Mesendoderm (in vitro differentiated cells): ENCODE results near the gene LAMB1.

Experiments used
- DNase-seq: peaks from one replicate; pipeline ENCODE4 v3.0.0; 2013
- H2AK5ac ChIP-seq: 2 replicates; pipeline ENCODE4 v1.6.1; 2013; ENCODE audit warnings: low read length, inconsistent platforms
- H2BK120ac ChIP-seq: 2 replicates; pipeline ENCODE4 v1.6.1; 2013; ENCODE audit warnings: low read depth, mild to moderate bottlenecking, low read length, moderate library complexity, mixed read lengths
- H2BK15ac ChIP-seq: replicated peaks from 2 replicates; pipeline ENCODE4 v1.6.1; 2013; ENCODE audit warnings: low read depth, mild to moderate bottlenecking, moderate library complexity
- H2BK5ac ChIP-seq: 2 replicates; pipeline ENCODE4 v1.6.1; 2013; ENCODE audit warnings: low read length, inconsistent platforms
- H3K18ac ChIP-seq: 2 replicates; pipeline ENCODE4 v1.6.1; 2013; ENCODE audit warnings: mild to moderate bottlenecking, low read length, mixed read lengths
- H3K23ac ChIP-seq: one replicate; pipeline ENCODE4 v1.6.1; 2013; ENCODE audit warnings: low read length
- H3K27ac ChIP-seq: 2 replicates; pipeline ENCODE4 v1.5.1; 2013; ENCODE audit warnings: low read depth, mild to moderate bottlenecking, inconsistent platforms, low read length, moderate library complexity
- H3K27me3 ChIP-seq: 2 replicates; pipeline ENCODE4 v1.6.1; 2013; ENCODE audit warnings: low read length, control low read depth, mild to moderate bottlenecking, inconsistent platforms; ENCODE audit not compliant: insufficient read depth, poor library complexity
- H3K36me3 ChIP-seq: 2 replicates; pipeline ENCODE4 v1.6.1; 2013; ENCODE audit warnings: low read length, inconsistent platforms; ENCODE audit not compliant: control insufficient read depth, insufficient read depth
- H3K4ac ChIP-seq: one replicate; pipeline ENCODE4 v1.6.1; 2013; ENCODE audit warnings: low read depth, mild to moderate bottlenecking, low read length, moderate library complexity
- H3K4me1 ChIP-seq: 2 replicates; pipeline ENCODE4 v1.6.1; 2013; ENCODE audit warnings: low read depth, low read length, inconsistent platforms; ENCODE audit not compliant: control insufficient read depth
- H3K4me2 ChIP-seq: 2 replicates; pipeline ENCODE4 v1.6.1; 2013; ENCODE audit warnings: low read length
- H3K4me3 ChIP-seq: 2 replicates; pipeline ENCODE4 v1.5.1; 2013; ENCODE audit warnings: mild to moderate bottlenecking, low read length
- H3K56ac ChIP-seq: one replicate; pipeline ENCODE4 v1.6.1; 2013; ENCODE audit warnings: low read length
- H3K79me1 ChIP-seq: 2 replicates; pipeline ENCODE4 v1.6.1; 2013; ENCODE audit warnings: low read length, inconsistent platforms
- H3K79me2 ChIP-seq: 2 replicates; pipeline ENCODE4 v1.6.1; 2013; ENCODE audit warnings: mild to moderate bottlenecking, low read length; ENCODE audit not compliant: control insufficient read depth, insufficient read depth
- H3K9ac ChIP-seq: 2 replicates; pipeline ENCODE4 v1.6.1; 2013; ENCODE audit warnings: low read length, inconsistent platforms
- H4K5ac ChIP-seq: one replicate; pipeline ENCODE4 v1.6.1; 2013; ENCODE audit warnings: low read length
- H4K8ac ChIP-seq: one replicate; pipeline ENCODE4 v1.6.1; 2013; ENCODE audit warnings: low read depth, mild to moderate bottlenecking, control low read depth, low read length, moderate library complexity
- WGBS: extraction: QIAGEN DNeasy Blood & Tissue Kit; methylation state at CpG from one replicate; pipeline ENCODE4 v1.1.7; 2013; ENCODE audit warnings: low lambda C conversion rate, missing lambda C conversion rate; ENCODE audit not compliant: insufficient coverage; ENCODE audit errors: extremely low coverage; 5-methylcytosine and 5-hydroxymethylcytosine counted together

Gene LAMB1

GRCh38 chr7:107913851-107914250 is 89.1 kb downstream of the LAMB1 start:
- H3K23ac ChIP-seq, result no peak overlapping the region
- DNase-seq, result no peak
- no peaks in the 10 kb centered on the region for H3K27me3 ChIP-seq
- no peak overlapping the region for H2BK15ac ChIP-seq
- H2BK5ac ChIP-seq, result no peak overlapping the region
- H3K18ac ChIP-seq, result no peak overlapping the region
- no peak overlapping the region for H3K9ac ChIP-seq
- no peak overlapping the region for H2AK5ac ChIP-seq
- H4K8ac ChIP-seq, result no peak overlapping the region
- H3K4me1 ChIP-seq, result no peaks in the 10 kb centered on the region
- no peak overlapping the region for H3K27ac ChIP-seq
- H3K79me1 ChIP-seq, result peaks cover 1% of the 10 kb centered on the region
- H3K4ac ChIP-seq, result no peak overlapping the region
- H2BK120ac ChIP-seq, result no peak overlapping the region
- H3K36me3 ChIP-seq, result peaks cover 1% of the 10 kb centered on the region
- H3K79me2 ChIP-seq, result no peaks in the 10 kb centered on the region
- no peak overlapping the region for H3K56ac ChIP-seq
- WGBS, result no CpG with 5 or more reads among the region's 2 CpGs
- no peak overlapping the region for H4K5ac ChIP-seq
- H3K4me2 ChIP-seq, result no peak overlapping the region
- H3K4me3 ChIP-seq, result no peak overlapping the region

GRCh38 chr7:107911981-107912380 is 91.0 kb downstream of the LAMB1 start:
- Histone ChIP-seq H3K27ac (no peak overlapping the region), H3K36me3 (peaks cover 3% of the 10 kb centered on the region), H3K56ac (no peak overlapping the region), H3K4me3 (no peak overlapping the region), H2BK15ac (no peak overlapping the region), H3K4ac (no peak overlapping the region), H3K4me1 (no peaks in the 10 kb centered on the region), H3K27me3 (no peaks in the 10 kb centered on the region), H2BK120ac (no peak overlapping the region), H3K4me2 (no peak overlapping the region), H2AK5ac (no peak overlapping the region), H3K9ac (no peak overlapping the region), H3K18ac (no peak overlapping the region), H4K8ac (no peak overlapping the region), H3K23ac (no peak overlapping the region), H3K79me1 (peaks cover 1% of the 10 kb centered on the region), H3K79me2 (no peaks in the 10 kb centered on the region), H4K5ac (no peak overlapping the region), H2BK5ac (no peak overlapping the region)
- WGBS, result no CpG with 5 or more reads among the region's 2 CpGs
- DNase-seq, result no peak

GRCh38 chr7:107909445-107909844 is 93.5 kb downstream of the LAMB1 start:
- Histone ChIP-seq H3K27me3 (no peaks in the 10 kb centered on the region), H3K9ac (no peak overlapping the region), H4K5ac (no peak overlapping the region), H3K79me2 (no peaks in the 10 kb centered on the region), H4K8ac (no peak overlapping the region), H3K23ac (no peak overlapping the region), H3K4me2 (no peak overlapping the region), H2BK5ac (no peak overlapping the region), H3K79me1 (peaks cover 1% of the 10 kb centered on the region), H3K4ac (no peak overlapping the region), H2BK15ac (no peak overlapping the region), H2AK5ac (no peak overlapping the region), H3K27ac (no peak overlapping the region), H2BK120ac (no peak overlapping the region), H3K4me3 (no peak overlapping the region), H3K18ac (no peak overlapping the region), H3K4me1 (no peaks in the 10 kb centered on the region), H3K56ac (no peak overlapping the region), H3K36me3 (peaks cover 3% of the 10 kb centered on the region)
- WGBS, result no CpG with 5 or more reads among the region's 1 CpG
- DNase-seq, result no peak

GRCh38 chr7:107907790-107908189 is 95.2 kb downstream of the LAMB1 start:
- Histone ChIP-seq H3K4me2 (no peak overlapping the region), H2BK15ac (no peak overlapping the region)
- DNase-seq, result no peak

GRCh38 chr7:107902381-107902780 is 100.6 kb downstream of the LAMB1 start:
- Histone ChIP-seq H2BK15ac (no peak overlapping the region), H3K4ac (no peak overlapping the region), H2BK5ac (no peak overlapping the region), H3K4me3 (no peak overlapping the region), H3K27ac (no peak overlapping the region), H3K9ac (no peak overlapping the region), H4K8ac (no peak overlapping the region), H3K23ac (no peak overlapping the region), H3K36me3 (no peaks in the 10 kb centered on the region), H3K56ac (no peak overlapping the region), H2AK5ac (no peak overlapping the region), H3K79me2 (no peaks in the 10 kb centered on the region), H3K79me1 (no peaks in the 10 kb centered on the region), H3K4me1 (no peaks in the 10 kb centered on the region), H3K4me2 (no peak overlapping the region), H2BK120ac (no peak overlapping the region), H3K27me3 (no peaks in the 10 kb centered on the region), H3K18ac (no peak overlapping the region), H4K5ac (no peak overlapping the region)
- peak; percentile 57 for DNase-seq

More at GRCh38 chr7:107907790-107908189, 95.2 kb downstream of the LAMB1 start:
- Histone ChIP-seq H3K27me3 (no peaks in the 10 kb centered on the region), H3K27ac (no peak overlapping the region), H3K4me1 (no peaks in the 10 kb centered on the region), H3K18ac (no peak overlapping the region), H3K79me2 (no peaks in the 10 kb centered on the region), H3K9ac (no peak overlapping the region), H3K4me3 (no peak overlapping the region), H4K8ac (no peak overlapping the region), H2BK5ac (no peak overlapping the region), H3K23ac (no peak overlapping the region), H3K56ac (no peak overlapping the region), H2BK120ac (no peak overlapping the region), H4K5ac (no peak overlapping the region), H3K4ac (no peak overlapping the region), H2AK5ac (no peak overlapping the region), H3K36me3 (peaks cover 3% of the 10 kb centered on the region), H3K79me1 (peaks cover 1% of the 10 kb centered on the region)
- no CpG with 5 or more reads among the region's 2 CpGs for WGBS

GRCh38 chr7:107900496-107901015 is 102.4 kb downstream of the LAMB1 start:
- H3K4me1 ChIP-seq, result no peaks in the 10 kb centered on the region
- H3K18ac ChIP-seq, result no peak overlapping the region
- H4K8ac ChIP-seq, result no peak overlapping the region
- H3K4me3 ChIP-seq, result no peak overlapping the region
- H3K27ac ChIP-seq, result no peak overlapping the region
- H3K4me2 ChIP-seq, result no peak overlapping the region
- no peak overlapping the region for H2BK15ac ChIP-seq
- H3K27me3 ChIP-seq, result no peaks in the 10 kb centered on the region
- H2BK120ac ChIP-seq, result no peak overlapping the region
- H3K4ac ChIP-seq, result no peak overlapping the region
- WGBS, result no CpG with 5 or more reads among the region's 1 CpG
- H2BK5ac ChIP-seq, result no peak overlapping the region
- H2AK5ac ChIP-seq, result no peak overlapping the region
- no peak overlapping the region for H3K23ac ChIP-seq
- no peak overlapping the region for H3K9ac ChIP-seq
- DNase-seq, result no peak
- H3K79me1 ChIP-seq, result peaks cover 5% of the 10 kb centered on the region
- peaks cover 2% of the 10 kb centered on the region for H3K36me3 ChIP-seq
- no peak overlapping the region for H4K5ac ChIP-seq
- H3K79me2 ChIP-seq, result peaks cover 4% of the 10 kb centered on the region
- no peak overlapping the region for H3K56ac ChIP-seq
